GM13976 (cell line): Measurements from ENCODE around the gene INMT.

Experiments used
- DNase-seq: peaks from one replicate; pipeline ENCODE4 v3.0.0; 2012; ENCODE audit warnings: low spot score
- in situ Hi-C: fragments of 300-500 bp; cut with MboI; formaldehyde crosslinking; loops from one replicate; pipeline ENCODE4 v1.12.0; 2022; ENCODE audit warnings: low sequenced_read_pairs, mixed read lengths, inconsistent platforms; ENCODE audit not compliant: unreplicated experiment
- TF ChIP-seq, protein P1 (sequence below): IDR thresholded peaks from 2 replicates; pipeline ENCODE4 v1.5.1; 2012; ENCODE audit warnings: borderline replicate concordance, mild to moderate bottlenecking; ENCODE audit not compliant: insufficient read depth; ENCODE audit errors: extremely low read depth, missing control alignments, control extremely low read depth

The INMT gene

GRCh38 chr7:30775992-30776391 lies 24.1 kb downstream of the INMT start:
- in situ Hi-C loops: no loop called here
- no peak for DNase-seq
- TF ChIP-seq, protein P1, sequence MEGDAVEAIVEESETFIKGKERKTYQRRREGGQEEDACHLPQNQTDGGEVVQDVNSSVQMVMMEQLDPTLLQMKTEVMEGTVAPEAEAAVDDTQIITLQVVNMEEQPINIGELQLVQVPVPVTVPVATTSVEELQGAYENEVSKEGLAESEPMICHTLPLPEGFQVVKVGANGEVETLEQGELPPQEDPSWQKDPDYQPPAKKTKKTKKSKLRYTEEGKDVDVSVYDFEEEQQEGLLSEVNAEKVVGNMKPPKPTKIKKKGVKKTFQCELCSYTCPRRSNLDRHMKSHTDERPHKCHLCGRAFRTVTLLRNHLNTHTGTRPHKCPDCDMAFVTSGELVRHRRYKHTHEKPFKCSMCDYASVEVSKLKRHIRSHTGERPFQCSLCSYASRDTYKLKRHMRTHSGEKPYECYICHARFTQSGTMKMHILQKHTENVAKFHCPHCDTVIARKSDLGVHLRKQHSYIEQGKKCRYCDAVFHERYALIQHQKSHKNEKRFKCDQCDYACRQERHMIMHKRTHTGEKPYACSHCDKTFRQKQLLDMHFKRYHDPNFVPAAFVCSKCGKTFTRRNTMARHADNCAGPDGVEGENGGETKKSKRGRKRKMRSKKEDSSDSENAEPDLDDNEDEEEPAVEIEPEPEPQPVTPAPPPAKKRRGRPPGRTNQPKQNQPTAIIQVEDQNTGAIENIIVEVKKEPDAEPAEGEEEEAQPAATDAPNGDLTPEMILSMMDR: no peak

GRCh38 chr7:30776971-30777370 lies 25.0 kb downstream of the INMT start:
- TF ChIP-seq, protein P1: no peak
- no peak for DNase-seq
- in situ Hi-C loops: no loop called here

DNA sequence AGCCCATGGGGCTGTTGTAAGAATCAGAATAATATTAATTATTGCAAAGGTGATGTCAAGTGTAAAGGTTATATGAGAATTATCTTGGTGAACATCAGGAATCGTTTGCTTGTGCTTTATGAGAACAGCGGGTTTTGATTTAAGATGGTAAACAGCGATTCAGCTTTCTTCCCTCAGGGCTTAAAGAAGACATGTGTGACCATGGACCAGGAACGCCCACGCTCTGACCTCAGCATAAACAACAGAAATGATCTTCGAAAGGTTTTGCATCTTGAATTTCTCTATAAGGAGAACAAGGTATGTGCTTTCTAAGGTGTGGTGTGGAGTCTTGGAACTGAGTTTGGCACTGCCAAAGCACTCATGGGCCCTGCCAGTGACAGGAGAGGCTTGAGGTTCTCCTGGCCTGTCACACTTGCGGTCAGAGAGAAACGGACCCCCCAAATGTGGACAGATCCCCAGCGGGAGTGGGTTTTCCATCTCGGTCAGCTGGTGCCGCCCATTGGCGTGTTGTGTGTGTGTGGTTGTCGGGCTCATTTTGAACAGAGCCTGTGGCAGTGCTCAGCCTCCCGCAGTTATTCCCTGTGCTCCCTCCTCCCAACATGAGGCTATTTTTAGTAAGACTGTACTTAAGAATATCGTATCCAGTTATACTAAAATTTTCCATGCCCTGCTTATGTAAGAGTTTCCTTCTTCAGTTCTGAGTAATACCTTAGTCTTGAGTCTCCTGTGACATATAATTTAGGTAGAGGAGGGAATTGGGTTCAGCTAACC lies 26.5 kb downstream of the INMT start:
- no peak for DNase-seq
- in situ Hi-C loops: no loop called here
- TF ChIP-seq, protein P1: no peak

GRCh38 chr7:30779574-30779973 lies 27.6 kb downstream of the INMT start:
- DNase-seq: no peak
- TF ChIP-seq, protein P1: no peak
- in situ Hi-C loops: no loop called here

- TF ChIP-seq, protein P1: no peak
- no peak for DNase-seq
- in situ Hi-C loops: no loop called here
Measured at GRCh38 chr7:30780941-30781340, 29.0 kb downstream of the INMT start.

- no peak for DNase-seq
- in situ Hi-C loops: no loop called here
- TF ChIP-seq, protein P1: no peak
Measured at GRCh38 chr7:30782690-30783089, 30.8 kb downstream of the INMT start.
